Prostate gland (tissue), 2 donors: ENCODE measurements around the gene MCMBP. TPM values are rescaled to one million over a fixed set of nuclear protein-coding genes. Genes with fewer than 3 reads are reported as not detected.
A peak's percentile ranks its signal among the peaks of the same experiment; 100 is the strongest.

Experiments
- DNase-seq: peaks from one replicate; pipeline ENCODE4 v3.0.0-alpha.2; 2019; ENCODE audit warnings: low spot score
- H3K27ac ChIP-seq, 2 donors: fragments of 200-600 bp; sonication (generic); 2 replicates each; pipeline ENCODE4 v1.5.1; 2017 to 2019
- H3K27me3 ChIP-seq: fragments of 200-600 bp; sonication (generic); replicated peaks from 2 replicates; pipeline ENCODE4 v1.5.1; 2019; ENCODE audit not compliant: insufficient read depth
- H3K36me3 ChIP-seq, 2 donors: fragments of 200-600 bp; sonication (generic); 1 replicate in 1 of 2; 2 replicates in 1 of 2; pipeline versions ENCODE4 v1.5.1 to v1.8.1; 2017 to 2019
- H3K4me1 ChIP-seq: fragments of 200-600 bp; sonication (generic); replicated peaks from 2 replicates; pipeline ENCODE4 v1.5.1; 2019
- H3K4me3 ChIP-seq, 2 donors: fragments of 200-600 bp; sonication (generic); 2 replicates each; pipeline ENCODE4 v1.5.1; 2017 to 2019
- H3K9me3 ChIP-seq: fragments of 200-600 bp; sonication (generic); 2 replicates; pipeline ENCODE4 v1.5.1; 2017
- CTCF ChIP-seq, 4 experiments: fragments of 200-600 bp in 2 of 4; fragments of 450-650 bp in 2 of 4; sonication (generic) in 2 of 4; IDR thresholded peaks; 1 replicate in 3 of 4; 2 replicates in 1 of 4; pipeline ENCODE4 v1.5.1; 2016 to 2019; ENCODE audit warnings: antibody characterized with exemption in 4 of 4, mild to moderate bottlenecking in 2 of 4, moderate library complexity in 2 of 4
- POLR2A ChIP-seq: fragments of 450-650 bp; IDR thresholded peaks from one replicate; pipeline ENCODE4 v1.6.1; 2016; ENCODE audit warnings: antibody characterized with exemption, mild to moderate bottlenecking
- POLR2AphosphoS5 ChIP-seq: sonication (generic); formaldehyde crosslinking; IDR thresholded peaks from one replicate; pipeline ENCODE4 v1.6.1; 2017; ENCODE audit warnings: antibody characterized with exemption
- WGBS: methylation state at CpG from one replicate; pipeline ENCODE4 v1.1.5; 2018; 5-methylcytosine and 5-hydroxymethylcytosine counted together
- intact Hi-C: fragments of 100-400 bp; cut with DNase I; formaldehyde crosslinking; loops from one replicate; pipeline ENCODE4 v1.14.2; 2022
- total RNA-seq, 2 donors: library from RNA; depleted of rRNA; stranded (reverse); fragments of >200 nt; gene quantifications; one replicate each; pipeline ENCODE4 v1.1.0, GENCODE V29; 2016

MCMBP gene
- total RNA-seq, 2 donors from 2014 or later, result 37.6 to 45.4 TPM

- no peaks in the 10 kb centered on the region for H3K4me1 ChIP-seq
- no peak overlapping the region for H3K4me3 ChIP-seq
- no peaks in the 10 kb centered on the region for H3K9me3 ChIP-seq
- no peaks in the 10 kb centered on the region for H3K27me3 ChIP-seq
- 74% methylated on average over 4 of the region's 4 CpGs for WGBS
- H3K36me3 ChIP-seq, result no peaks in the 10 kb centered on the region
- TF ChIP-seq POLR2A (no peak), CTCF (IDR thresholded peaks at IDR 0.05) (no peak), POLR2AphosphoS5 (no peak)
- no peak overlapping the region for H3K27ac ChIP-seq
- intact Hi-C loops, result no loop called here
- DNase-seq, result no peak
These were observed 51.5 kb downstream of the MCMBP start for GRCh38 chr10:119821182-119821581.

- Histone ChIP-seq H3K9me3 (no peaks in the 10 kb centered on the region), H3K4me1 (no peaks in the 10 kb centered on the region), H3K27me3 (no peaks in the 10 kb centered on the region), H3K27ac (no peak overlapping the region), H3K36me3 (no peaks in the 10 kb centered on the region), H3K4me3 (peak overlapping the region; percentile 22 to 26)
- TF ChIP-seq CTCF (IDR thresholded peaks at IDR 0.05), result no peak
- TF ChIP-seq POLR2A, result no peak
- no peak for TF ChIP-seq POLR2AphosphoS5
- DNase-seq, result no peak
- 52% methylated on average over 10 of the region's 10 CpGs for WGBS
- intact Hi-C loops, result loop anchor here (5.0 kb wide), 1 partner anchor 57 kb away; no protein-coding TSS in a partner anchor
These were observed 53.8 kb downstream of the MCMBP start for GRCh38 chr10:119818889-119819270.

GRCh38 chr10:119817991-119818888 lies 54.4 kb downstream of the MCMBP start:
- H3K4me3 ChIP-seq, result peak overlapping the region; percentile 22 to 26
- no peaks in the 10 kb centered on the region for H3K4me1 ChIP-seq
- DNase-seq, result peak; percentile 36
- 56% methylated on average over 83 of the region's 84 CpGs for WGBS
- no peaks in the 10 kb centered on the region for H3K9me3 ChIP-seq
- intact Hi-C loops, result loop anchor here (5.0 kb wide), 1 partner anchor 56 kb away; no protein-coding TSS in a partner anchor
- H3K36me3 ChIP-seq, result no peaks in the 10 kb centered on the region
- no peak overlapping the region for H3K27ac ChIP-seq
- no peaks in the 10 kb centered on the region for H3K27me3 ChIP-seq
- TF ChIP-seq POLR2AphosphoS5, result peak; percentile 37
- TF ChIP-seq CTCF (IDR thresholded peaks at IDR 0.05), result no peak
- no peak for TF ChIP-seq POLR2A

- WGBS, result 97% methylated on average over 7 of the region's 7 CpGs
- no peak for TF ChIP-seq POLR2A
- TF ChIP-seq POLR2AphosphoS5, result no peak
- no peak for TF ChIP-seq CTCF (IDR thresholded peaks at IDR 0.05)
These were observed 57.0 kb downstream of the MCMBP start for GRCh38 chr10:119815671-119816070.

GRCh38 chr10:119812684-119813083 lies 60.0 kb downstream of the MCMBP start:
- intact Hi-C loops, result no loop called here
- no peak for DNase-seq
- Histone ChIP-seq H3K36me3 (no peaks in the 10 kb centered on the region), H3K4me3 (no peak overlapping the region), H3K4me1 (no peaks in the 10 kb centered on the region), H3K9me3 (no peaks in the 10 kb centered on the region), H3K27ac (no peak overlapping the region), H3K27me3 (no peaks in the 10 kb centered on the region)
- no peak for TF ChIP-seq POLR2A
- no peak for TF ChIP-seq CTCF (IDR thresholded peaks at IDR 0.05)
- TF ChIP-seq POLR2AphosphoS5, result no peak

More at GRCh38 chr10:119815671-119816070, 57.0 kb downstream of the MCMBP start:
- Histone ChIP-seq H3K36me3 (no peaks in the 10 kb centered on the region), H3K27me3 (no peaks in the 10 kb centered on the region), H3K4me3 (no peak overlapping the region), H3K27ac (no peak overlapping the region), H3K4me1 (no peaks in the 10 kb centered on the region), H3K9me3 (no peaks in the 10 kb centered on the region)
- no peak for DNase-seq
- intact Hi-C loops, result loop anchor here (5.0 kb wide), 1 partner anchor 53 kb away; no protein-coding TSS in a partner anchor
